ENCODE results near the gene HOXB6.

The HOXB6 gene

DNA sequence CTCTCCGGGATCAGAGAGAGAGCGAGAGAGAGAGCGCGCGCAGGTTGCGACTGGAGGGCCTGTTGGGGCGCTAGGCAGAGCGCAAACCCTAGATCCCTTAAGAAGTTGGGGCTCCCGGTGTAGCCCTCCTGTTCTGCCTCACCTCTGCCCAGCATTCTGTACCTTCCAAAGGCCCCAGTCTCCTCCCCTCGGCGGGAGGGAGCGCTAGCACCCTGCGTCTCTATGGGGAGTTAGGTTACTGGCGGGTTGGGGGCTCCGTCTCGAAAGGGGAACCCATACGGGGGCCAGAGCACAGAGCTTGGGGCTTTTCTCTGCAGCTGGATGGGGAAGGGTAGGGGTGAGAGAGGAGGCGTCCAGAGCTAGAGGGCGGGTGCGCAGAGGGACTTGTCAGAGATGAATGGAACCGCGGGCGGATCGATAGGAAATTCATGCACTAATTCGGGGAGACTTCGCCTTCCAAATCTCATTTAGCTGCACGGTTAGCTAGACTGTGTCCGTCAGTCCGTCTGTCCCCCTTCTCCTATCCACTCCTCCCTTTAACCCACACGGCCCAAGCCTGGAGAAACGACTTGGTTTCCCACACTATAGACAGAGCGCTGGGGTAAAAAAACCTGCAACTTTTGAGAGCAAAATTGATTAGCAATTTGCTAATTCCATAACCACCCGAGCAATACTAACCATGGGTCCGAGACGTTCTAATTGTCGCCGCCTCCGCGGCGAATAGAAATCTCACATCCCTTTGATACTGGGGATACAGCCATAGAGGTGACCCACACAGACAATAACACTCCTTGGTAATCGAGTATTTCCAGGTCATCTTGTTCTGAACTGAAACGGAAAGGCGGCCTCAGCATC, 25.9 kb downstream of the HOXB6 start:
- TF ChIP-seq CSDC2 (CRISPR knock-in tag; IDR thresholded peaks at IDR 0.05) (no peak), TOX (CRISPR knock-in tag; IDR thresholded peaks at IDR 0.05; ENCODE audit: borderline replicate concordance) (no peak)
- TF ChIP-seq, protein P1, sequence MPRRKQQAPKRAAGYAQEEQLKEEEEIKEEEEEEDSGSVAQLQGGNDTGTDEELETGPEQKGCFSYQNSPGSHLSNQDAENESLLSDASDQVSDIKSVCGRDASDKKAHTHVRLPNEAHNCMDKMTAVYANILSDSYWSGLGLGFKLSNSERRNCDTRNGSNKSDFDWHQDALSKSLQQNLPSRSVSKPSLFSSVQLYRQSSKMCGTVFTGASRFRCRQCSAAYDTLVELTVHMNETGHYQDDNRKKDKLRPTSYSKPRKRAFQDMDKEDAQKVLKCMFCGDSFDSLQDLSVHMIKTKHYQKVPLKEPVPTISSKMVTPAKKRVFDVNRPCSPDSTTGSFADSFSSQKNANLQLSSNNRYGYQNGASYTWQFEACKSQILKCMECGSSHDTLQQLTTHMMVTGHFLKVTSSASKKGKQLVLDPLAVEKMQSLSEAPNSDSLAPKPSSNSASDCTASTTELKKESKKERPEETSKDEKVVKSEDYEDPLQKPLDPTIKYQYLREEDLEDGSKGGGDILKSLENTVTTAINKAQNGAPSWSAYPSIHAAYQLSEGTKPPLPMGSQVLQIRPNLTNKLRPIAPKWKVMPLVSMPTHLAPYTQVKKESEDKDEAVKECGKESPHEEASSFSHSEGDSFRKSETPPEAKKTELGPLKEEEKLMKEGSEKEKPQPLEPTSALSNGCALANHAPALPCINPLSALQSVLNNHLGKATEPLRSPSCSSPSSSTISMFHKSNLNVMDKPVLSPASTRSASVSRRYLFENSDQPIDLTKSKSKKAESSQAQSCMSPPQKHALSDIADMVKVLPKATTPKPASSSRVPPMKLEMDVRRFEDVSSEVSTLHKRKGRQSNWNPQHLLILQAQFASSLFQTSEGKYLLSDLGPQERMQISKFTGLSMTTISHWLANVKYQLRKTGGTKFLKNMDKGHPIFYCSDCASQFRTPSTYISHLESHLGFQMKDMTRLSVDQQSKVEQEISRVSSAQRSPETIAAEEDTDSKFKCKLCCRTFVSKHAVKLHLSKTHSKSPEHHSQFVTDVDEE (CRISPR knock-in tag; IDR thresholded peaks at IDR 0.05), result no peak
- no peak for ATAC-seq

DNA sequence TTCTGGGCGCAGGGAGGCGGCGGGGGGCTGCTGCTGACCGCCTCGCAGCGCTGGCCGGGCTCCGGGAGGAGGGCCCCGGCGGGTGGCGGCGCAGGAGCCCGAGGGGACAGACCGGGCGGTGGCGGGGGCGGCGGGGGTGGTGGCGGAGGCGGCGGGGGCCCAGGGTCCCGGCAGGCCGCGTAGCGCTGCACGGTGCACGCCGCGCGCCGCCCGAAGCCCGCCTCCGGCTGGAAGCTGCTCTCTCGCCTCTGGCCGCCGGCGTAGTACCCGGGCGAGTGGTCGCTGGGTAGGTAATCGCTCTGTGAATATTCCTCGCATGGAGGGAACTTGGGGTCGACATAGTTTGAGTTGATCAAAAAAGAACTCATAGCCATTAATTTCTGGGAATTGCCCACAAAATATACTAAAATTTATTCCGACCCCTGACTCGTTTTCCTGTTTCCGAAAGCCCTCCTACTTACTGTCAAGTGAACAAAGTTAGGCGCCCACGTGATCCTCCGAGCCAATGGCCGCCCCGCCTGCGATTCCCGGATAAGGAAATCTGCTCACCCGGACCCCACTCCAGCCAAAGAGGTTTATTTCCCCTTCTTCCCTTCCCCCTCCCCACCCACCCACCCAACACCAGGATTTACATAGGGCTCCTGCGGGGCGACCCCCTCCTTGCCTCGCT, 26.7 kb downstream of the HOXB6 start, which contains the start of gene HOXB4:
Gene HOXB4, minus strand, starts transcription at position 405 of the 670 bp plus-strand sequence. Its CDS starts 31 bp downstream, at position 374.
- ATAC-seq, result no peak
- no peak for TF ChIP-seq ZNF8 (CRISPR knock-in tag; IDR thresholded peaks at IDR 0.05)
- TF ChIP-seq, protein P2, sequence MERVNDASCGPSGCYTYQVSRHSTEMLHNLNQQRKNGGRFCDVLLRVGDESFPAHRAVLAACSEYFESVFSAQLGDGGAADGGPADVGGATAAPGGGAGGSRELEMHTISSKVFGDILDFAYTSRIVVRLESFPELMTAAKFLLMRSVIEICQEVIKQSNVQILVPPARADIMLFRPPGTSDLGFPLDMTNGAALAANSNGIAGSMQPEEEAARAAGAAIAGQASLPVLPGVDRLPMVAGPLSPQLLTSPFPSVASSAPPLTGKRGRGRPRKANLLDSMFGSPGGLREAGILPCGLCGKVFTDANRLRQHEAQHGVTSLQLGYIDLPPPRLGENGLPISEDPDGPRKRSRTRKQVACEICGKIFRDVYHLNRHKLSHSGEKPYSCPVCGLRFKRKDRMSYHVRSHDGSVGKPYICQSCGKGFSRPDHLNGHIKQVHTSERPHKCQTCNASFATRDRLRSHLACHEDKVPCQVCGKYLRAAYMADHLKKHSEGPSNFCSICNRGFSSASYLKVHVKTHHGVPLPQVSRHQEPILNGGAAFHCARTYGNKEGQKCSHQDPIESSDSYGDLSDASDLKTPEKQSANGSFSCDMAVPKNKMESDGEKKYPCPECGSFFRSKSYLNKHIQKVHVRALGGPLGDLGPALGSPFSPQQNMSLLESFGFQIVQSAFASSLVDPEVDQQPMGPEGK (CRISPR knock-in tag; IDR thresholded peaks at IDR 0.05; ENCODE audit: borderline replicate concordance), result no peak
- no peak for TF ChIP-seq ZNF565 (CRISPR knock-in tag; conservative IDR thresholded peaks at IDR 0.05; ENCODE audit: low read depth)
- TF ChIP-seq, protein P1 (CRISPR knock-in tag; IDR thresholded peaks at IDR 0.05), result no peak
- TF ChIP-seq ZC3H10 (CRISPR knock-in tag; IDR thresholded peaks at IDR 0.05), result no peak
- TF ChIP-seq ZFP30 (CRISPR knock-in tag; IDR thresholded peaks at IDR 0.05), result no peak
- TF ChIP-seq RARB (CRISPR knock-in tag; IDR thresholded peaks at IDR 0.05), result no peak
- TF ChIP-seq, protein P3, sequence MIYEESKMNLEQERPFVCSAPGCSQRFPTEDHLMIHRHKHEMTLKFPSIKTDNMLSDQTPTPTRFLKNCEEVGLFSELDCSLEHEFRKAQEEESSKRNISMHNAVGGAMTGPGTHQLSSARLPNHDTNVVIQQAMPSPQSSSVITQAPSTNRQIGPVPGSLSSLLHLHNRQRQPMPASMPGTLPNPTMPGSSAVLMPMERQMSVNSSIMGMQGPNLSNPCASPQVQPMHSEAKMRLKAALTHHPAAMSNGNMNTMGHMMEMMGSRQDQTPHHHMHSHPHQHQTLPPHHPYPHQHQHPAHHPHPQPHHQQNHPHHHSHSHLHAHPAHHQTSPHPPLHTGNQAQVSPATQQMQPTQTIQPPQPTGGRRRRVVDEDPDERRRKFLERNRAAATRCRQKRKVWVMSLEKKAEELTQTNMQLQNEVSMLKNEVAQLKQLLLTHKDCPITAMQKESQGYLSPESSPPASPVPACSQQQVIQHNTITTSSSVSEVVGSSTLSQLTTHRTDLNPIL (CRISPR knock-in tag; IDR thresholded peaks at IDR 0.05; ENCODE audit: low read depth), result no peak
- TF ChIP-seq PPARA (CRISPR knock-in tag; IDR thresholded peaks at IDR 0.05; ENCODE audit: borderline replicate concordance), result no peak
- TF ChIP-seq TOX (CRISPR knock-in tag; IDR thresholded peaks at IDR 0.05; ENCODE audit: borderline replicate concordance), result no peak
- no peak for TF ChIP-seq ARNTL (CRISPR knock-in tag; IDR thresholded peaks at IDR 0.05; ENCODE audit: borderline replicate concordance, low read depth)
- TF ChIP-seq, protein P4, sequence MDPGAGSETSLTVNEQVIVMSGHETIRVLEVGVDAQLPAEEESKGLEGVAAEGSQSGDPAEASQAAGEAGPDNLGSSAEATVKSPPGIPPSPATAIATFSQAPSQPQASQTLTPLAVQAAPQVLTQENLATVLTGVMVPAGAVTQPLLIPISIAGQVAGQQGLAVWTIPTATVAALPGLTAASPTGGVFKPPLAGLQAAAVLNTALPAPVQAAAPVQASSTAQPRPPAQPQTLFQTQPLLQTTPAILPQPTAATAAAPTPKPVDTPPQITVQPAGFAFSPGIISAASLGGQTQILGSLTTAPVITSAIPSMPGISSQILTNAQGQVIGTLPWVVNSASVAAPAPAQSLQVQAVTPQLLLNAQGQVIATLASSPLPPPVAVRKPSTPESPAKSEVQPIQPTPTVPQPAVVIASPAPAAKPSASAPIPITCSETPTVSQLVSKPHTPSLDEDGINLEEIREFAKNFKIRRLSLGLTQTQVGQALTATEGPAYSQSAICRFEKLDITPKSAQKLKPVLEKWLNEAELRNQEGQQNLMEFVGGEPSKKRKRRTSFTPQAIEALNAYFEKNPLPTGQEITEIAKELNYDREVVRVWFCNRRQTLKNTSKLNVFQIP (CRISPR knock-in tag; IDR thresholded peaks at IDR 0.05; ENCODE audit: borderline replicate concordance, low read depth), result no peak
- TF ChIP-seq TCF4 (CRISPR knock-in tag; IDR thresholded peaks at IDR 0.05; ENCODE audit: borderline replicate concordance), result no peak
- no peak for TF ChIP-seq ESRRG (CRISPR knock-in tag; IDR thresholded peaks at IDR 0.05)
- TF ChIP-seq ZNF70 (CRISPR knock-in tag; IDR thresholded peaks at IDR 0.05), result no peak
- TF ChIP-seq, protein P5, sequence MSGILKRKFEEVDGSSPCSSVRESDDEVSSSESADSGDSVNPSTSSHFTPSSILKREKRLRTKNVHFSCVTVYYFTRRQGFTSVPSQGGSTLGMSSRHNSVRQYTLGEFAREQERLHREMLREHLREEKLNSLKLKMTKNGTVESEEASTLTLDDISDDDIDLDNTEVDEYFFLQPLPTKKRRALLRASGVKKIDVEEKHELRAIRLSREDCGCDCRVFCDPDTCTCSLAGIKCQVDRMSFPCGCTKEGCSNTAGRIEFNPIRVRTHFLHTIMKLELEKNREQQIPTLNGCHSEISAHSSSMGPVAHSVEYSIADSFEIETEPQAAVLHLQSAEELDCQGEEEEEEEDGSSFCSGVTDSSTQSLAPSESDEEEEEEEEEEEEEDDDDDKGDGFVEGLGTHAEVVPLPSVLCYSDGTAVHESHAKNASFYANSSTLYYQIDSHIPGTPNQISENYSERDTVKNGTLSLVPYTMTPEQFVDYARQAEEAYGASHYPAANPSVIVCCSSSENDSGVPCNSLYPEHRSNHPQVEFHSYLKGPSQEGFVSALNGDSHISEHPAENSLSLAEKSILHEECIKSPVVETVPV (CRISPR knock-in tag; IDR thresholded peaks at IDR 0.05), result no peak
- TF ChIP-seq CSDC2 (CRISPR knock-in tag; IDR thresholded peaks at IDR 0.05), result no peak
- no peak for TF ChIP-seq ISL1 (CRISPR knock-in tag; IDR thresholded peaks at IDR 0.05)

All from SK-N-SH treated with all-trans-retinoic acid at 6 μM for 48 hours (cell line).